HepG2 (cell line): ENCODE results near the gene URGCP. TPM values are rescaled to one million over a fixed set of nuclear protein-coding genes. Genes with fewer than 3 reads are reported as not detected.

Source experiments
- AHDC1 ChIP-seq: sonication (generic); formaldehyde crosslinking; IDR thresholded peaks from 2 replicates; pipeline ENCODE4 v1.5.1; 2020; ENCODE audit warnings: mild to moderate bottlenecking, missing genetic modification reagents, borderline replicate concordance
- ELK4 ChIP-seq: sonication (generic); formaldehyde crosslinking; IDR thresholded peaks from 2 replicates; pipeline ENCODE4 v1.9.0; 2021; ENCODE audit warnings: missing genetic modification reagents, borderline replicate concordance
- HMG20A ChIP-seq: IDR thresholded peaks from 2 replicates; pipeline ENCODE4 v1.6.1; 2016; ENCODE audit warnings: borderline replicate concordance
- JARID2 ChIP-seq: sonication (generic); formaldehyde crosslinking; IDR thresholded peaks from 2 replicates; pipeline ENCODE4 v1.8.1; 2023; ENCODE audit warnings: missing genetic modification reagents, inconsistent platforms; ENCODE audit not compliant: insufficient replicate concordance
- JUND ChIP-seq: sonication (generic); formaldehyde crosslinking; IDR thresholded peaks from 2 replicates; pipeline ENCODE4 v1.8.0; 2022; ENCODE audit warnings: mild to moderate bottlenecking, missing genetic modification reagents
- KIAA2018 ChIP-seq: sonication (generic); formaldehyde crosslinking; IDR thresholded peaks from 2 replicates; pipeline ENCODE4 v1.5.0; 2020; ENCODE audit warnings: mild to moderate bottlenecking, missing genetic modification reagents, borderline replicate concordance
- NCOA5 ChIP-seq: sonication (generic); formaldehyde crosslinking; IDR thresholded peaks from 2 replicates; pipeline ENCODE4 v1.4.0; 2020; ENCODE audit warnings: missing genetic modification reagents
- RBAK ChIP-seq: sonication (generic); formaldehyde crosslinking; IDR thresholded peaks from 2 replicates; pipeline ENCODE4 v1.5.1; 2020; ENCODE audit warnings: mild to moderate bottlenecking, missing genetic modification reagents
- RFX3 ChIP-seq: IDR thresholded peaks from 2 replicates; pipeline ENCODE4 v1.6.1; 2016; ENCODE audit warnings: missing biosample characterization, missing genetic modification reagents
- SYNCRIP ChIP-seq: fragments of 200-400 bp; formaldehyde crosslinking; IDR thresholded peaks from 2 replicates; pipeline ENCODE4 v1.6.1; 2018; ENCODE audit warnings: mild to moderate bottlenecking, low read depth, low read length; ENCODE audit not compliant: insufficient read depth
- ZFY ChIP-seq: sonication (generic); formaldehyde crosslinking; IDR thresholded peaks from 2 replicates; pipeline ENCODE4 v1.4.0; 2020; ENCODE audit warnings: missing genetic modification reagents
- ZFYVE20 ChIP-seq: sonication (generic); formaldehyde crosslinking; IDR thresholded peaks from 2 replicates; pipeline ENCODE4 v1.8.0; 2023; ENCODE audit warnings: low read depth, mild to moderate bottlenecking, moderate library complexity, missing genetic modification reagents, borderline replicate concordance
- ZNF282 ChIP-seq: fragments of 450-650 bp; IDR thresholded peaks from 2 replicates; pipeline ENCODE4 v1.6.1; 2018; ENCODE audit not compliant: partially characterized antibody
- ZNF549 ChIP-seq: sonication (generic); formaldehyde crosslinking; IDR thresholded peaks from 2 replicates; pipeline ENCODE4 v1.5.0; 2020; ENCODE audit warnings: missing genetic modification reagents
- polyA plus RNA-seq, 8 experiments: library from polyadenylated mRNA; depleted of rRNA in 3 of 8; stranded (reverse) in 7 of 8; unstranded in 1 of 8; fragments of >200 nt; fragmentation: Illumina TruSeq in 4 of 8; extraction: Trizol in 4 of 8; gene quantifications; 2 replicates each; pipeline versions ENCODE4 v1.2.1 to v1.2.3, GENCODE V29; 2011 to 2016; ENCODE audit warnings: low read depth in 4 of 8, missing spikeins in 1 of 8, mixed read lengths in 1 of 8; ENCODE audit not compliant: insufficient read depth in 1 of 8
- total RNA-seq, 5 experiments: library from RNA; depleted of rRNA; stranded (reverse); fragments of >200 nt; fragmentation: Illumina TruSeq; extraction: Trizol; gene quantifications; 2 replicates each; pipeline ENCODE4 v1.2.3, GENCODE V29; 2016; ENCODE audit warnings: low read depth in 1 of 5

Gene URGCP
- total and polyA plus RNA-seq, 2 of the 13 experiments (the other 11 are each of a cell fraction or from before 2014, with no cell fraction given): 22.3 to 25.8 TPM

GRCh38 chr7:43925984-43926797 is 19.8 kb upstream of the URGCP start, which contains the start of gene UBE2D4 (continued):
- TF ChIP-seq AHDC1 (CRISPR knock-in tag) (no peak), HMG20A (CRISPR knock-in tag) (no peak), ZNF549 (CRISPR knock-in tag) (0 out of 2 replicates have a peak, but pooled peaks have one; percentile 53), JUND (CRISPR knock-in tag) (peak; percentile 5; the same call in 1 of the 2 replicates), SYNCRIP (no peak), JARID2 (no peak), NCOA5 (CRISPR knock-in tag) (no peak), RBAK (CRISPR knock-in tag) (no peak), RFX3 (CRISPR knock-in tag) (no peak), ZFY (peak; percentile 95), KIAA2018 (no peak), ZFYVE20 (CRISPR knock-in tag) (peak; percentile 73), ELK4 (CRISPR knock-in tag) (no peak), ZNF282 (no peak)
